H1 (cell line): ENCODE results near the gene PLCL2. TPM values are rescaled to one million over a fixed set of nuclear protein-coding genes. Genes with fewer than 3 reads are reported as not detected.

Experiments used
- BCL11A ChIP-seq, 2 experiments: IDR thresholded peaks; one replicate each; pipeline ENCODE4 v1.6.1; 2011; ENCODE audit warnings: low read depth in 2 of 2, low read length in 2 of 2, mild to moderate bottlenecking in 2 of 2
- CEBPB ChIP-seq: IDR thresholded peaks from 2 replicates; pipeline ENCODE4 v1.6.1; 2012; ENCODE audit warnings: low read depth, low read length
- EZH2 ChIP-seq: fragments of 200-600 bp; sonication (generic); IDR thresholded peaks from 2 replicates; pipeline ENCODE4 v1.7.1; 2012; ENCODE audit warnings: low read depth, mild to moderate bottlenecking, moderate library complexity, low read length, inconsistent platforms; ENCODE audit not compliant: severe bottlenecking
- GTF2F1 ChIP-seq: IDR thresholded peaks from 2 replicates; pipeline ENCODE4 v1.6.1; 2012; ENCODE audit warnings: low read depth, low read length, improper control_type of control experiment, borderline replicate concordance
- KDM5A ChIP-seq: fragments of 200-600 bp; IDR thresholded peaks from 2 replicates; pipeline ENCODE4 v1.7.1; 2012; ENCODE audit warnings: mild to moderate bottlenecking, low read length, inconsistent platforms, mixed read lengths
- RAD21 ChIP-seq, 2 experiments: IDR thresholded peaks in 1 of 2; conservative IDR thresholded peaks in 1 of 2; 2 replicates each; pipeline ENCODE4 v1.6.1; 2011; ENCODE audit warnings: low read depth in 2 of 2, low read length in 2 of 2, improper control_type of control experiment in 1 of 2, inconsistent platforms in 1 of 2, mild to moderate bottlenecking in 1 of 2, moderate library complexity in 1 of 2
- polyA plus RNA-seq, 7 experiments: library from polyadenylated mRNA; depleted of rRNA in 3 of 7; stranded (reverse) in 5 of 7; unstranded in 2 of 7; fragments of >200 nt in 5 of 7; fragments of 200-250 nt in 2 of 7; gene quantifications; 1 replicate in 5 of 7; 2 replicates in 1 of 7; 4 replicates in 1 of 7; pipeline versions ENCODE4 v1.2.1 to v1.2.3, GENCODE V29; 2011 to 2013; ENCODE audit warnings: missing spikeins in 2 of 7, mixed read lengths in 2 of 7
- total RNA-seq: library from RNA; stranded (reverse); fragmentation: NEBNext Ultra II Directional; extraction: Animal tissue kit (Norgen Biotek cat#: 25700); gene quantifications from 2 replicates; pipeline ENCODE4 v1.2.1, GENCODE V29; 2021

PLCL2 gene
- total and polyA plus RNA-seq, 2 of the 8 experiments (the other 6 are each of a cell fraction or from before 2014, with no cell fraction given) = 3.5 to 6.8 TPM

- TF ChIP-seq BCL11A (IDR thresholded peaks at IDR 0.05; ENCODE audit: low read depth in 2 of 2, low read length in 2 of 2) (no peak), GTF2F1 (no peak), RAD21 (IDR thresholded peaks at IDR 0.05 in 1 of 2, conservative IDR thresholded peaks at IDR 0.05 in 1 of 2; ENCODE audit: low read depth in 2 of 2, low read length in 2 of 2) (no peak), CEBPB (no peak), KDM5A (no peak), EZH2 (no peak)
Observed at GRCh38 chr3:16865335-16865734, 19.4 kb upstream of the PLCL2 start (continued).
